ENCODE data around the gene SGPL1.

GRCh38 chr10:70846795-70847194 is 31.0 kb downstream of the SGPL1 start:
- TF ChIP-seq CTCF (IDR thresholded peaks at IDR 0.05) (no peak), POLR2A (IDR thresholded peaks at IDR 0.05) (no peak)

Measured in vagina (tissue), 2 donors.